B cell (primary cell): ENCODE measurements around the gene ASB7. TPM values are rescaled to one million over a fixed set of nuclear protein-coding genes. Genes with fewer than 3 reads are reported as not detected.

Experiments
- ATAC-seq: fragments of 200-7000 bp; cut with Tn5 transposase; one replicate; pipeline ENCODE4 v1.10.0; 2021; ENCODE audit warnings: low read depth, mild to moderate bottlenecking, moderate number of reproducible peaks, moderate library complexity
- CTCF ChIA-PET: fragments of 350-600 bp; sonication (Branson Sonifier 250); formaldehyde crosslinking; loops from one replicate; lab custom pipeline; 2021; ENCODE audit warnings: antibody characterized with exemption, inconsistent platforms; lab: Charles Lee
- POLR2A ChIA-PET: fragments of 350-600 bp; sonication (Branson Sonifier 250); formaldehyde crosslinking; loops from one replicate; lab custom pipeline; 2021; ENCODE audit warnings: antibody characterized with exemption; lab: Charles Lee
- DNase-seq: peaks from one replicate; pipeline ENCODE4 v3.0.0; 2013
- H2AFZ ChIP-seq: 2 replicates; pipeline ENCODE4 v1.6.1; 2012; ENCODE audit warnings: mild to moderate bottlenecking, low read depth, low read length; ENCODE audit not compliant: insufficient read depth, poor library complexity, severe bottlenecking
- H3K27ac ChIP-seq, 2 donors: 1 replicate in 1 of 2; 2 replicates in 1 of 2; pipeline ENCODE4 v1.5.1; 2012 to 2013; ENCODE audit warnings: low read length in 2 of 2, mild to moderate bottlenecking in 2 of 2, moderate library complexity in 1 of 2
- H3K27me3 ChIP-seq, 4 experiments: fragments of 200-600 bp in 1 of 4; sonication (generic) in 1 of 4; replicated peaks in 1 of 4; 1 replicate in 2 of 4; 2 replicates in 2 of 4; pipeline versions ENCODE4 v1.6.1 to v1.7.0; 2013 to 2016; ENCODE audit warnings: low read length in 3 of 4, mild to moderate bottlenecking in 2 of 4, mixed read lengths in 1 of 4, moderate library complexity in 1 of 4; ENCODE audit not compliant: insufficient read depth in 4 of 4, control insufficient read depth in 3 of 4; ENCODE audit errors: control extremely low read depth in 1 of 4
- H3K36me3 ChIP-seq, 2 experiments: replicated peaks in 1 of 2; 1 replicate in 1 of 2; 2 replicates in 1 of 2; pipeline versions ENCODE4 v1.6.1 to v1.7.1; 2013; ENCODE audit warnings: low read length in 1 of 2; ENCODE audit not compliant: insufficient read depth in 2 of 2, control insufficient read depth in 1 of 2; ENCODE audit errors: control extremely low read depth in 1 of 2, extremely low read depth in 1 of 2
- H3K4me1 ChIP-seq, 2 donors: fragments of 200-600 bp in 1 of 2; sonication (generic) in 1 of 2; 1 replicate in 1 of 2; 2 replicates in 1 of 2; pipeline versions ENCODE4 v1.5.1 to v1.6.1; 2013 to 2017; ENCODE audit warnings: low read length in 2 of 2; ENCODE audit not compliant: control insufficient read depth in 2 of 2, insufficient read depth in 2 of 2
- H3K4me2 ChIP-seq: replicated peaks from 2 replicates; pipeline ENCODE3; 2012; ENCODE audit warnings: mild to moderate bottlenecking, low read depth, low read length; ENCODE audit not compliant: poor library complexity, severe bottlenecking
- H3K4me3 ChIP-seq, 5 experiments: fragments of 200-600 bp in 1 of 5; sonication (generic) in 1 of 5; 1 replicate in 3 of 5; 2 replicates in 2 of 5; pipeline versions ENCODE4 v1.5.1 to v1.7.0; 2011 to 2016; ENCODE audit warnings: low read length in 4 of 5, mild to moderate bottlenecking in 4 of 5, low read depth in 2 of 5, control low read depth in 1 of 5, moderate library complexity in 1 of 5; ENCODE audit not compliant: insufficient read depth in 1 of 5; ENCODE audit errors: control extremely low read depth in 1 of 5, extremely low read depth in 1 of 5
- H3K79me2 ChIP-seq: fragments of 200-600 bp; sonication (generic); one replicate; pipeline ENCODE4 v1.6.0; 2016; ENCODE audit warnings: low read length; ENCODE audit not compliant: control insufficient read depth, insufficient read depth
- H3K9ac ChIP-seq: fragments of 200-600 bp; sonication (generic); 2 replicates; pipeline ENCODE4 v1.6.1; 2017; ENCODE audit warnings: mild to moderate bottlenecking, low read length, moderate library complexity
- H3K9me3 ChIP-seq, 3 donors: one replicate each; pipeline versions ENCODE4 v1.6.1 to v1.7.1; 2013; ENCODE audit warnings: low read length in 2 of 3; ENCODE audit not compliant: control insufficient read depth in 2 of 3, insufficient read depth in 1 of 3; ENCODE audit errors: control extremely low read depth in 1 of 3
- H4K20me1 ChIP-seq: 2 replicates; pipeline ENCODE4 v1.6.0; 2012; ENCODE audit warnings: mild to moderate bottlenecking, low read length; ENCODE audit not compliant: insufficient read depth, control insufficient read depth, poor library complexity, severe bottlenecking
- H3K27ac Mint-ChIP-seq: one replicate; pipeline ENCODE4 v1.8.0; 2021; ENCODE audit warnings: mixed read lengths
- H3K27me3 Mint-ChIP-seq: one replicate; pipeline ENCODE4 v1.8.0; 2021; ENCODE audit warnings: mixed read lengths
- H3K4me1 Mint-ChIP-seq: one replicate; pipeline ENCODE4 v1.8.0; 2021; ENCODE audit warnings: mixed read lengths
- H3K4me3 Mint-ChIP-seq: one replicate; pipeline ENCODE4 v1.8.0; 2021; ENCODE audit warnings: mixed read lengths
- H3K9me3 Mint-ChIP-seq: one replicate; pipeline ENCODE4 v1.8.0; 2022; ENCODE audit warnings: mixed read lengths; ENCODE audit not compliant: insufficient read depth
- CTCF ChIP-seq: fragments of 200-600 bp; IDR thresholded peaks from one replicate; pipeline ENCODE4 v1.8.0; 2022; ENCODE audit warnings: antibody characterized with exemption, mild to moderate bottlenecking
- EZH2 ChIP-seq: IDR thresholded peaks from 2 replicates; pipeline ENCODE4 v1.6.1; 2012; ENCODE audit warnings: borderline replicate concordance, low read depth, mild to moderate bottlenecking, moderate library complexity, low read length; ENCODE audit not compliant: insufficient read depth, poor library complexity, severe bottlenecking
- WGBS: methylation state at CpG from one replicate; pipeline ENCODE4 v1.1.5; 2013; ENCODE audit warnings: missing lambda C conversion rate; ENCODE audit not compliant: insufficient coverage; 5-methylcytosine and 5-hydroxymethylcytosine counted together
- intact Hi-C: fragments of 100-400 bp; cut with micrococcal nuclease; formaldehyde crosslinking; loops from one replicate; pipeline ENCODE4 v1.10.0; 2022
- polyA plus RNA-seq: library from polyadenylated mRNA; depleted of rRNA; stranded (reverse); fragments of >200 nt; gene quantifications from 2 replicates; pipeline ENCODE4 v1.2.3, GENCODE V29; 2012
- total RNA-seq, 2 donors: library from RNA; stranded (reverse); fragments of 120-200 nt in 1 of 2; gene quantifications; 1 replicate in 1 of 2; 2 replicates in 1 of 2; pipeline versions ENCODE4 v1.2.3 to v1.2.4, GENCODE V29; 2013 to 2022

ASB7 gene
- total and polyA plus RNA-seq, 2 donors (not counting 1 experiment from before 2014, with no cell fraction given), result 12.1 to 25.0 TPM

GRCh38 chr15:100601617-100602063 lies 749 bp upstream of the ASB7 start:
- H3K4me3 ChIP-seq, result peak overlapping the region; percentile 67 to 95 (median 91)
- Mint-ChIP-seq H3K27me3 (no peaks in the 10 kb centered on the region), H3K27ac (no peak overlapping the region), H3K9me3 (no peaks in the 10 kb centered on the region), H3K4me1 (peaks cover 45% of the 10 kb centered on the region), H3K4me3 (no peak overlapping the region)
- H3K36me3 ChIP-seq, result peaks cover 0 to 14% of the 10 kb centered on the region in 2 experiments
- peak overlapping the region; percentile 87 for H2AFZ ChIP-seq
- ATAC-seq, result no peak
- 1% methylated on average over 21 of the region's 21 CpGs for WGBS
- H3K9ac ChIP-seq, result peak overlapping the region; percentile 91
- H3K4me1 ChIP-seq, result peaks cover 25% of the 10 kb centered on the region in 2 donors
- no peaks in the 10 kb centered on the region for H3K9me3 ChIP-seq
- no peaks in the 10 kb centered on the region for H3K27me3 ChIP-seq
- peak overlapping the region; percentile 79 for H3K4me2 ChIP-seq
- peaks cover 9% of the 10 kb centered on the region for H4K20me1 ChIP-seq
- peak overlapping the region; percentile 60 to 93 for H3K27ac ChIP-seq
- CTCF ChIA-PET, result interaction anchor here (1.0 to 1.8 kb wide), 6 partner anchors 24 to 687 kb away, joined by 3 to 5 read pairs (median 5); no protein-coding TSS in a partner anchor
- DNase-seq, result no peak
- POLR2A ChIA-PET, result interaction anchor here (1.0 kb wide), 1 partner anchor 319 kb away, joined by 3 read pairs; no protein-coding TSS in a partner anchor
- intact Hi-C loops, result loop anchor here (1.0 to 5.0 kb wide), 13 partner anchors 29 to 1954 kb away; partner anchors contain the start of genes IGF1R, LRRC28, LYSMD4 and TARS3
- TF ChIP-seq CTCF (no peak), EZH2 (no peak)
- H3K79me2 ChIP-seq, result peaks cover 87% of the 10 kb centered on the region

DNA sequence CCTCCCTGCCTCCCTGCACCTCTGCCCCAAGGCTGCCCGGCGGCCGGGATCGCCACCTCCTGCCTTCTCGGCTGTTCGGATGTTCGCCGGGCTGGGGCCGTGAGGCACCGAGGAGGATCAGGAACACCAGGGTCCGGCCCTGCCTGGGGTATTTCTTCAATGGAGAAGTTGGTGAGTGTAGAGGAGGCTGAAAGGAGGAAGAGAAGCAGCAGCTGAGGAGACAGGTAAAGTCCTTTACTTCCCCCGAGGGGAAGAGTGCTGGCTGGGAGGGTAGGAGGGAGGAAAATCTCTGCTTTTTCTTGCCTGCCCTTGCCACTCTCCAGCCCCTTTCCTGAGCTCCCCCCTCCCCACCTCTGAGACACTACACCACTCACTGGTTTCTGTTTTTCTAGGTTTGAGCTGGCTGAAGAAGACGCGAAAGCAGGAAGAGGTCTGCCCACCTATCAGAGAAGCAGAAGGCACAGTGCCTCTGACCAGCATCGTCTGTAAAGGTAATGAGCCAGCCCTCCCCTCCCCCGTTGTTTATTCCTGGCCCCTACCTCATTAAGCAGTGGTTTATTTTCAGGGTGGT lies 519 bp downstream of the ASB7 start:
- no peak for TF ChIP-seq CTCF
- no peak for TF ChIP-seq EZH2
- no peak for ATAC-seq
- ChIA-PET POLR2A (no interaction called here), CTCF (interaction anchor here (1.0 to 2.1 kb wide), 9 partner anchors 22 to 686 kb away, joined by 3 to 7 read pairs (median 5); no protein-coding TSS in a partner anchor)
- Mint-ChIP-seq H3K4me1 (peaks cover 40% of the 10 kb centered on the region), H3K27ac (no peak overlapping the region), H3K4me3 (no peak overlapping the region), H3K9me3 (no peaks in the 10 kb centered on the region), H3K27me3 (no peaks in the 10 kb centered on the region)
- Histone ChIP-seq H3K4me2 (peak overlapping the region; percentile 91), H3K36me3 (peaks cover 0 to 17% of the 10 kb centered on the region in 2 experiments), H4K20me1 (peaks cover 15% of the 10 kb centered on the region), H3K4me1 (peaks cover 20% of the 10 kb centered on the region in 2 donors), H3K27ac (peak overlapping the region; percentile 77 to 86), H3K79me2 (peaks cover 85% of the 10 kb centered on the region), H2AFZ (peak overlapping the region; percentile 92), H3K9ac (peak overlapping the region; percentile 88), H3K27me3 (no peaks in the 10 kb centered on the region), H3K4me3 (peak overlapping the region; percentile 67 to 94 (median 92)), H3K9me3 (no peaks in the 10 kb centered on the region)
- WGBS, result 0% methylated on average over 11 of the region's 16 CpGs
- intact Hi-C loops, result loop anchor here (1.0 to 5.0 kb wide), 12 partner anchors 66 to 1956 kb away; partner anchors contain the start of genes IGF1R, LRRC28, LYSMD4 and TARS3
- DNase-seq, result no peak
